Right forelimb (tissue), 1 donor: ENCODE data around the gene RAB11FIP4.
"Not testable (repeated sequence)": the region's sequence is repeated elsewhere in the genome, so short reads cannot be mapped to it uniquely, and the experiment has no call there.

Experiments used
- DNase-seq: peaks from one replicate; pipeline ENCODE4 v3.0.0-alpha.2; 2018

The RAB11FIP4 gene

DNA sequence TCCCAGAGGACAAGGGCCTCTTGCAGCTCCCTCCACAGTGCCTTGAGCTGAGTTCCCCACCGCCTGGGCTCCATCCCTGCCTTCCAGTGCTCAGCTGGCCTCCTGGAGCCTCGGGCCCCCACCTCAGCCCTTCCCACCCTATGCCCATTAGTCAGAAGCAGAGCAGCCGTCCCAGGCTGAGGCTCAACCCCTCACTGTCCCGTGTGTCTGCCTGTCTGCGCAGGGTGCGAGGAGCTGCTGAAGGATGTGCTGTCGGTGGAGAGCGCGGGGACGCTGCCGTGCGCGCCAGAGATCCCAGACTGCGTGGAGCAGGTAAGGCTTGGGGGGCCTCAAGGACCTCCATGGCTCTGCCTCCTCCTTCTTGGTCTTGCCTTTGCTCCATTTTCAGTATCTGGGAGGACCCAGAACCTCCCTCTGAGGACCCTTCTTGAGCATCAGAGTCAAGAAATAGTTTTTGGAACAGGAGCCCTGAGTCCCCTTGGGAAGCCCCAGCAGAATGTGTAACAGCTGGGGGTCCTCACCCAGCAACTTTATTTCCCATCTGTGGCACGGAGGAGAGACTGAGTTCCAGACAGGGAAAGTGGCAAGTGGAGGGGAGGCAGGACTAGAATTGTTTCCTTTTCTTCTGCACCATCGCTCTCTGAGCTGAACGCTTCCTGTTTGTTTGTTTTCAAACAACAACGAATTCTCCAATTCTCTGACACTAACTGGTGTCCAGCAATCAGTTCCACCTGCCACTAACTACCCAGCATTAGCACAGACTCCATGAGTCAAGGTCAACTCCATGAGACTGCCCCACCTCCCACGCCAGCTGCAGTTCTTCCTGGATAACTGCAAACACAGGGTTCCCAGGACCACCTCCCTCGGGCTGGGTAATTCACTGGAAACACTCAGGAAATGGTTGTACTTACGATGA, 42.6 kb downstream of the RAB11FIP4 start:
- no peak for DNase-seq

DNA sequence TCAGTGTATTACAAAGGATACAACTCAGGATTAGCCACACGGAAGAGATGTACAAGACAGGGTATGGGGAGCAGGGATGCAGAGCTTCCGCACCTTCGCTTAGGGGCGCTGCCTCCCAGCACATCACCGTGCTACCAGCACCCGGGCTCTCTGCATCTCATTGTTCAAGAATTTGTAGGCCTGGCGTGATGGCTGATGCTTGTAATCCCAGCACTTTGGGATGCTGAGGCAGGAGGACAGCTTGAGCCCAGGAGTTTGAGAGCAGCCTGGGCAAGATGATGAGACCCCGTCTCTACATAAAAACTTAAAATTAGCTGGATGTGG, 43.2 kb downstream of the RAB11FIP4 start:
- DNase-seq, result no peak

DNA sequence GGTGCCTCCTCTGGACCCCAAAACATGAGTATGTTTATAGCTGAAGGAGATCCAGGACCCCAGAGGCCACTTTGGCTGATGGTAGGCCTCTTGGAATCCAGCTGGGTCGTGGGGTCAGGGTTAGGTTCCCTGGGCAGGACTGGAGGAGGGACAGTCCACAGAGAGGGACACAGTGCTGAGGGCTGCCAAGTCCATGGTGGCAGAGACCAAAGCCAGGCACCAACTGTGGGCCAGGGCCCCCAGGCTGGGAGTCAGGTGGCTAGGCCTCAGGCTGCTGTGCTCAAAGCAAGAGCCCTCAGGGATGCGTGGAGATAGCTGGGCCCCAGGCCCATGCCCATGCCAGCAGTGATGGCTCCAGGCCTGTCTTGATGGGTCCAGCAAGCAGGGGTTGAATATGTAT, 44.1 kb downstream of the RAB11FIP4 start:
- DNase-seq, result no peak

DNA sequence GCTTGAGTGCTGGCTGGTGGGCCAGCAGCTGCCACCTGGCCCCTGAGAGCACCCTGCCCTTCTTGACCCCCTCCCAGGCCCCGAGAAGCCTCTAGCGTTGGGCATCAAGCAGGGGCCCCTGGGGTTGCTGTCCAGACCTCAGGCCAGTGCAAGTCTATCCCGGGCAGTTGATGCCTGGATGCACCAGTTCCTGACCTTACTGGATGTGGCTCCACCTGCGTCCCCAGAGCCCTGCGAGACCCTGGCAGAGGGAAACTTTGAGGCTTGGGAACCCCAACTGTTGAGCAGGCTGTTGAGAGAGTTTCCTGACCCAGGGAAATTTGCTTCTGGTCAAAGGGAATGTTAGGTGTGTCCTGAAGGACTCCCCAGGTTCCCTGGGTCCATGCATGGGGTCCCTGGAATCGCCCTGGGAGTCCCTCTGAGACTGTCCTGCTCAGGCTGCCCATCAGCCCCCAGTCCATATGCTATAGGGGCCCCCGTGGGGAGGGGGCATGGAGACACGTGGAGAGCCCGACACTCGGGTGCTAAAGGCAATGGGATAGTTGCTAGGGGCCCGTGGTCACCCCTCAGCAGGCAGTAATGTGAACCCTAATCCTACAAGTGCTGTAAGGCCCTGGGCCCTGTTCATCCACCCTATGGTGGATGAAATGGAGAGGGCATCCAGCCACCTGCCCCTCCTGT, 46.4 kb downstream of the RAB11FIP4 start:
- no peak for DNase-seq

DNA sequence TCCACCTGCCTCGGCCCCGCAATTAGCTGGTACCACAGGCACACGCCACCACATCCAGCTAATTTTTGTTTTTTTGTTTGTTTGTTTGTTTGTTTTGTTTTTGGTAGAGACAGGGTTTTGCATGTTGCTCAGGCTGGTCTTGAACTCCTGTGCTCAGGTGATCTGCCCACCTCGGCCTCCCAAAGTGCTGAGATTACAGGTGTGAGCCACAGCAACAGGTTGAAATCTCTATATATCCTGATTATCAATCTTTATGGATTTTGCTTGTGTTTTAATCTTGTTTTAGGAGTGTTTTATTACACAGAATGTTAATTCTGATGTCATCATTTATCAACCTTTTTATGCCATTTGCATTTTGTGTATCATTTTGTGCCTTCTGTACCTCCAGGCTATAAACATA, 48.2 kb downstream of the RAB11FIP4 start:
- DNase-seq, result no peak

- no peak for DNase-seq
These were observed 50.8 kb downstream of the RAB11FIP4 start for GRCh38 chr17:31442276-31442675.

GRCh38 chr17:31442856-31443255, 51.4 kb downstream of the RAB11FIP4 start:
- not testable (repeated sequence) for DNase-seq

DNA sequence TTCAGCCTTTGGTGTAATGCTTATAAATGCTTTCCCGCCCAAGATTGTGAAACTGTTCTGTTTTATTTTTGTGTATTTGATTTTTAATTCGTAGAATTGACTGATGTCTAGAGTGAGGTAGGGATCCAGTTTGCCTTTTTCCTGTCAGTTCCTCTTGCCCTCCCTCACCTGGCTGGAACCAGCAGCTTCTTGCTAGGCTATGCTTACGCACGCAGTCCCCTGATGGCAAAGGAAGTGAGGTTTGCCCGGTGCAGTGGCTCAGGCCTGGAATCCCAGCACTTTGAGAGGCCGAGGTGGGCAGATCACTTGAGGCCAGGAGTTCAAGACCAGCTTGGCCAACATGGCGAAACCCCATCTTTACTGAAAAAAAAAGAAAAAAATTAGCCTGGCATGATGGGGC, 51.9 kb downstream of the RAB11FIP4 start:
- DNase-seq, result no peak

GRCh38 chr17:31444026-31444425, 52.6 kb downstream of the RAB11FIP4 start:
- no peak for DNase-seq

DNA sequence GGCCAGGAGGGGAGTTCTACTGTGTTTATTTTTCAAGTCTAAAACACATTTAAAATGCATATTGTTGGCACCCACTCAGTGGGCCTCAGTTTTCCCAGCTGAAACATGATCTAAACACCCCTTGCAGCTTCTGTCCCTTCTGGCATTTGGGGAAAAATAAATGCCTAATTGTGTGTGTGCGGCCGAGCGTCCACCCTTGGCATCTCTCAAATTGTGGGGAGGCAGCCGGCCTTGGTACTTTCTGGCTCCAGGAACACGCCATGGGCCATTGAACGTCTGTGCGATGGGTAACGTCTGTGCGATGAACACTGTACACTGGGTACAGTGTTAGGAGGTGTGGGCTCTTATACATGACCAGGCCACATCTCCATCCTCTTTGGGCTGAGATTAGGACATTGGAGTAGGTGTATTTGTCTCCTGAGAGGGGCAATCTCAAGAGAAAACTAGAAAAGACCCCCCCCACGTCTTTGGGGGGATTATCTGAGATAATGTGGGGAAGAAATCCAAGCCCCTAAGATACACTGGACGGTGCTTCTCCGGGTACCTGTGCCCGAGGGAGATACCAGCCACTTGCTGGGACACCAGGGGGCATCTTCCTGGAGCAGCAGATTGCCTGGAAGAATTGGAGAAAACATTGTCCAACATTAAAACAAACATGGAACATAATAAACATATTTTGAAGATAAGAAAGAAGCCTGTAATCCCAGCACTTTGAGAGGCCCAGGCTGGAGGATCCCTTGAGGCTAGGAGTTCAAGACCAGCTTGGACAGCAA, 54.9 kb downstream of the RAB11FIP4 start:
- DNase-seq, result no peak

- DNase-seq, result no peak
These were observed 57.1 kb downstream of the RAB11FIP4 start for GRCh38 chr17:31448467-31449077.

DNA sequence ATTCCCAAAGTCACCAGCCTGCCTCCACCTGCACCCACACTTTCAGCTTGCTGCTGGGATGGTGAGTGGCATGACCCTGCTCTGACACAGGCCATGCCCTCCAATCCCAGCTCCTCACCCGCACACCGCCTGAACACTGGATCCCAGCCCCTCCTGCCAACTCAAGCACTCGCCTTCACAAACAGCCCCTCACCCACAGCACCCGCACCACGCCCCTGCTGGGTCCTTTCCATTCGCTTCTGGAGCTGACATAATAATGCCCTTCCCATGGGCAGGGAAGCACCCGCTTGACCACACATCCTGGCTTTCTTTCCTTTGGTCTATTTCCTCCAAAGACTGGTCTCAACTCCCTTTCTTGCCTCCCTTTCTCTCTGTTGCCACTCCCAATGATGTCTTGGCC, 57.6 kb downstream of the RAB11FIP4 start:
- no peak for DNase-seq

- no peak for DNase-seq
These were observed 58.3 kb downstream of the RAB11FIP4 start for GRCh38 chr17:31449746-31450145.

GRCh38 chr17:31452101-31452500, 60.6 kb downstream of the RAB11FIP4 start:
- DNase-seq, result no peak

DNA sequence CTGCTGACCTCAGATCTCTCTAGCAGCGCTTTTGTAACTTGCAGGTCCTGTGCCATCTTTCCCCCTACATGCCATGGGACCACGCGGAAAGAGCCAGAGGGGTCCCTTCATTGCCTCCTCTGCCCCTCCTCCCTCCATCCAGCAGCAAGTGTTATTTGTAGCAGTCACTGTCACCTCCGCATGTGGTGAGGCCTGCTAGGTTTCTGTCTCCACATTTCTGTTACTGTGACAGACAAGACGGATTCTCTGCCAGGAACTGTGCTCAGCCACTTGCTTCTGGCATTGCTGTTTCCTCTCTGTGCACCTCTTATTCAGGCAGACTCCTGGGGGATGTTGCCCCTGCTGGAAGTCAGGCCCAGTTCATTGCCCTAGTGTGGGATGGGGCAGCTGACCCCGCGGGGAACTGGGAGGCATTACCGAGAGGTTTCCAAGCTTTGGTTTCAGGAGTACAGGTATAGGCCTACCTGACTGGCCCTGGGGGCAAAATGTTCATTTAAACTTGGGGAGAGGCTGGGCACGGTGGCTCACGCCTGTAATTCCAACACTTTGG, 61.2 kb downstream of the RAB11FIP4 start:
- DNase-seq, result no peak

- DNase-seq, result no peak
These were observed 62.4 kb downstream of the RAB11FIP4 start for GRCh38 chr17:31453896-31454295.

DNA sequence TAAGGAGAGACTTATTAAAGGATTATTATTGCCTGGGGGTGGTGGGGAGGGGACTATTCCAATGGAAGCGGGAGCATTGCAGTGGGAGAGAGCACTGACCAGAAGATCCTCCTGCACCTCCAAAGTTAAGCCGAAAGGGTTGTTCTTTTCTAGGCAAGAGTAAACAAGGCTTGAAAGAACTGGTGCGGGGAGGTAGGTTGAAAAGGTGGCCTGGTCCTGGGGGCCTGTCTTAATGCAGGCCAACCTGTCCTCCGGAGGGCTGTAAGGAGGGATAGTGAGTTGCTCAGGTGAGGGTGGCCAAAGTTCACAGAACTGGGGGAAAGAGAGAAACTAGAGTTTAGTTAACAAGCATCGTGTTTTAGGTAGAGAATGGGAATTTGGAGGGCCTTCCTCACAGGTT, 65.3 kb downstream of the RAB11FIP4 start:
- no peak for DNase-seq

DNA sequence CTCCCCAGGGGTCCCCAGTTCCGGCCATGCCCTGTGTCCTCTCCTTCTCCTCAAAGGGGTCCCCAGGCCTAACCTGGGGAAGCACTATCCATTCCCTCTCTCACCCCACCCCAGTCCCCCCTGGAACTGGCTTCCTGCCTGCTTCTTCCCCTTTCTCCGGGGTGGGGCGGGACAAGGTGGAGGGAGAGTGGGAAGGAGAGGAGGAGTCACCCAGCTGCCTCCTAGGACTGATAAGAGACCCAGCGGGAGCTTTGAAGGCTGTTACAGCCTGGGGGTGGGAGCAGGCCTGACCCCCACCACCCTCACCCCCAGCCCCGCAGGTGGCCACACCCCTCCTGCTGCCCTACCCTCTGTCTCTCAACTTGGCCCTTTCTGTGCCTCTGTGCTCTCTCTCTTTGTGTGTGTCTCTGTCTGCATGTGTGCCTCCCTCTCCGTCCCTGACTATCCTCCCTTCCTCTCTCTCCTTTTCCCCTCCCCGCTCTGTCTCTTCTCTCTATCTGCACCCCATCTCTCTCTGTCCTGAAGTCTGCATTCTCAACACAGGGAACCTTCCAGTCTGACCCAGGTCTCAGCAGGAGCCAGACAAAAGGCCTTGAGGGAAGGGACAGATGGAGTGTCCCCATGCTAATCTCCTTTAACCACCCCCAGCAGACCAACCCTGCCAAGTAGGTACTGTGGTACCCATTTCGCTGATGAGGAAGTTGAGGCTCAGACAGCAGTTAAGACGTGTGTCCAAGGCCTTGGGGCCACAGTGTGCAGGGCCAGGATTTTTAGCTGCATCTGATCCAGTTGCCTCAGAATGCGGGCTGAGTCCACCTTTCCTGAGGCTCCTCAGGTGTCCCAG, 66.1 kb downstream of the RAB11FIP4 start:
- no peak for DNase-seq

DNA sequence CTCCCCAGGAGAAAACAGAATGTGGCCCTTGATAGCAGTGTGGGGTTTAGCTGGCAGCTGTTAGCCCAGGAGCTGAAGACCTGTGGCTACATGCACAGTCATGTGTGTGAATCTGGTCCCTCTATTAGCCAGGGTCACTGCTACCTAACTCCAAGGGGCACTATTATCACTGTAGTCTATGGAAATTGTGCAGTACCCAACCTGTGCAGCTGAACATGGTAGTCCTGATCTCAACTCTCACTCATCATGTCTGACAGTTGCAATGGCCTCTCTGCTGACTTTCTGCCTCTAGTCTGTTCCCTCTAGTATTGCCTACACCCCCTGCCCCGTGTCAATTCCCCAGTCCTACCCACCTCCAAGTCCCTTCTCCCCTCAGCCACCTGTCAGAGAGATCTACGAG, 67.4 kb downstream of the RAB11FIP4 start:
- DNase-seq, result no peak

DNA sequence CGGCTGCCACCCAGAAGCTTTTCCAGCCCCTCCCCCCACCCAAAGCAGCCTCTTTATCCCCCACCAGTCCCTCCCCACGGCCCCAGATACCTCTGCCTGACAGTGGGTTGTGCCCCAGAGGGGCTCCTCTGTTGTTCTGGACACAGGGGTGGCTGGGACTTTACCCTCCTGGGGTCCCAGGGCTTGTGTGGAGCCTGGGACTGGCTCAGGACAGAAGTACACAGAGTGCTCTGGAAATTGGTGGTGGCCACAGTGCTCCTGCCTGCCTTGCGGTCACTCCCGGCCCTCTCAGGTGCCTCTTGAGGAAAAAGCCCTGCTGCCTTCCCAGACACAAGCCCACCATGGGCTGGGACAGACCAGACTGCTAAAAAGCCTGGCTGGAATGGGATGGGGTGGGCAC, 68.2 kb downstream of the RAB11FIP4 start:
- DNase-seq, result no peak

GRCh38 chr17:31460226-31460721, 68.8 kb downstream of the RAB11FIP4 start:
- no peak for DNase-seq
